Measurements from ENCODE around the gene GATAD2A.

Gene GATAD2A

DNA sequence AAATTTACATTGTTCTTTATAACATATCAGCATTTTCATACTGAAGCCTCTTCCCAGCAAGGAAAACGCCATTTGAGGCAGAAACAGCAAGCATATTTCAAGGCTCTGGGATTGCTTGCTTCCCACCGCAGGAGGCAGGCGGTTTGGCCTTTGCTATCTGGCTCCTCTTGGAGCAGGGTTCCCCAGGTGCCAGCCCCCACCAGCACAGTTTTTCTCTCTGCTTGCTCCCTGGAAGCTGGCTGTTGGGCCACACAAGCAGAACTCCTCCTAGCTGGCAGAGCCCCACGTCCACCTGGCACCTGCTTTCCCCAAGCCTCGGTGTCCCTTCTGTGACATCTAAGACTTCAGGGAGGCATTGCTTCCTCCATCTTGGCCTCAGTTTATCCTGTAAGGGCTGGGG lies 16.7 kb downstream of the GATAD2A start:
- no peak for DNase-seq

DNA sequence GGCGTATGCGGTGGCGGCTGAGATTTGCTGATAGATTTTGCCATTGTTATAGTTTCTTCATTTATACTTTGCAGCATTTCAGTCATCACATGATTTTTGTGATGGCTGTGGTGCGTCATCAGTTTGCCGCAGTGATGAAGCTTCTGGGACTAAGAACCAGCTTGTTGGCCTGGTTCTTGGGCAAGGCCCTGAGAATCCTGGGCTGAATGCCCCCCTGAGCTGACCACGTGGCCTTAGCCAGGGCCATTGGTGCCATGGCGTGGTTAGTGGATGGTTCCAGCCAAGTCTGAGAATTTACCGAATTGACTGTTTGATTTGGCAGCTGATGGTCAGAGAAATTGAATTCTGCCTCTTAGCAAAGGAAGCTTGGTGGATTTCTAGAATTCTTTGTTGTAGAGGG lies 17.8 kb downstream of the GATAD2A start:
- no peak for DNase-seq

DNA sequence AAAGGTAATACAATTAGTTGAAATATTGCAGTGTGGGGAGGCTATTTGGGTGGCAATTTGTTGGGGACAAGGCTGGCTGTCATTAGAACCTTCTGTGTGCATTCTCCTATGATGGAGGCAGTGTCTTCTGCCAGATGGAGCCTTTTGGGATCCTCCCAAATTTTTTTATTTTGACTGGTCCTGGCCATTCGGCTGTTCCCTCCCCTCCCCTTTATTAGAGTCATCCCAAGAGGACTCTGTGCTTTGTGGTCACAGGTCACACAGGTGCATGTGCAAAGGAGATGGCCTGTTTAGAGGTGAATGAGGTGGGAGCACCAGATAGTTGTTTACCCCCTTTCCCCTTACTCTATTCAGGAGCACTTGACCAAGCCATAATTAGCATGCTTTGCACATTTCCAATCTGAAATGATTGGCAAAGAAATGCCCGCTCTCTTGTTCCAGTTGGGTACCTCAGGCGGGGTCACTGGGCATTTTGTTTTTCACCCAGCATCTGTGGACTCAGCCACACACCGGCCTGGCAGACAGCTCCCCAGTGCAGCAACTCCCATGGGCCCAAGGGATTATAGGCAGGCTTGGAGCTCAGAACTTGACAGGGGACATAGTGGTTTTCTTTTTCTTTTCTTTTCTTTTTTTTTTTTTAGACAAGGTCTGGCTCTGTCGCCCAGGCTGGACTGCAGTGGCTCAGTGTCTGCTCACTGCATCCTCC lies 19.8 kb downstream of the GATAD2A start:
- no peak for DNase-seq

DNA sequence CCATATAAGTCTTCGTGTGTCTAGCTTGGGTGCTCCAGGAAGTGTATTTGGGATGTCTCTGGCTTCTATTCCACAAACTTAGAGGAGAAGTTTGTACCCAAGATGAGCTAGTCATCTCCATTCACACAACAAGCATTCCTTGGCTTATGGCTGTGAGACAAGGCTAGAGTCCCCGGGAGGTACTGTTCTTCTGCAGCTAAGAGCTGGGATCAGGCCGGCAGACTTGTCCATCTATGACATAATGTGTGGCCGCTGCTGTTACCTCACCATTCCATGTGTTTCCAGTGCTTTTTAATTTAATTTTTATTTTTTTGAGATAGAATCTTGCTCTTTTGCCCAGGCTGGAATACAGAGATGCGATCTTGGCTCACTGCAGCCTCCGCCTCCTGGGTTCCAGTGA lies 20.7 kb downstream of the GATAD2A start:
- no peak for DNase-seq

DNA sequence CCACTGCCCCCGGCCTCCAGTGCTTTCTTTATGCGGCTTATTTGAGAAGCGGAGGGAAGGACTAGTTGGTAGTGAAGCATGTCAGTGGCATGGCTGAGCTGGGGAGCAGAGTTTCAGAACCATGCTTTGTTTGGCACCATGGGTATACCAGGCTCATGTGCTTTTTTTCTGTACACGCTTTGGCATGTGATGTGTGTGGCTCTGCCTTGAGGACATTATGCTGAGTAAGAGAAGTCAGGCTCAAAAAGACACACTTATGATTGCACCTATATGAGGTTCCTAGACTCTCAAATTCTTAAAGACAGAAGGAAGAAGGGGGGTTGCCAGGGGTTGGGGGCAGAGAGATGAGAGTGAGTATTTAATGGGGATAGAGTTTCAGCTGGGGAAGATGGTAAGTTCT lies 21.3 kb downstream of the GATAD2A start:
- no peak for DNase-seq

DNA sequence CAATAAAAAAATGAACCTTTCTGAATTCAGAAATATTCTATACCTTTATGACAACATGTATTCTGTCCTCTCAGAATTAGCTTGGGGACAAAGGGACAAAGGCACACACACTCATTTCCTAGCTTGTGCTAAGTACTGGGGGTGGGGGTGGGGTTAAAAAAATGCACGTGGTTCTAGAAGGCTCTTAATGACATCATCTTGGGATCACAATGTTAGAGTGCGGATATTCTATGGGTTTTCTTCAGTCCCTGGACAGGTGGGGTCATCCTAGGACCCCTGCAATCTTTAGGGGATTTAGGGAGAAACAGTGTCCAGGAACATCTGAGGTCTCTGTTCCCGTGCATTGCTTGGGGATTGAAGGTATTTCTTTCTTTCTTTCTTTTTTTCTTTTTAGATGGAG lies 21.8 kb downstream of the GATAD2A start:
- no peak for DNase-seq

DNA sequence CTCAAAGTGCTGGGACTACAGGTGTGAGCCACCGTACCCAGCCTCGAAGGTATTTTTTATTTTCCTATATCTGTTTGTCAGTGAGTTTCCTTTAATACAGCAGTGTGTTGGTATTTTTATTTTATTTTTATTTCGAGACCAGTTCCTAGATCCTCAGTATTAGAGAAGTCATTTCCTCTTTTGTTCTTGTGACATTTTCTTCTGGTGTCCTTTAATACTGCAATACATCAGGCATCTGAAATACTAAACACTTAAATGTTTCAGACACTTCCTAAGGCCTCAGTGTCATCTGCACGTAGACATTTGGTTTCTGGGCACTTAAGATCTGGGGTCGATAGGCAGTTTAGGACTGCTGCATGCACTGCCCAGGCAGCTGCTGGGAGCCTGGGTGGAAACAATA lies 22.5 kb downstream of the GATAD2A start:
- DNase-seq, result no peak

DNA sequence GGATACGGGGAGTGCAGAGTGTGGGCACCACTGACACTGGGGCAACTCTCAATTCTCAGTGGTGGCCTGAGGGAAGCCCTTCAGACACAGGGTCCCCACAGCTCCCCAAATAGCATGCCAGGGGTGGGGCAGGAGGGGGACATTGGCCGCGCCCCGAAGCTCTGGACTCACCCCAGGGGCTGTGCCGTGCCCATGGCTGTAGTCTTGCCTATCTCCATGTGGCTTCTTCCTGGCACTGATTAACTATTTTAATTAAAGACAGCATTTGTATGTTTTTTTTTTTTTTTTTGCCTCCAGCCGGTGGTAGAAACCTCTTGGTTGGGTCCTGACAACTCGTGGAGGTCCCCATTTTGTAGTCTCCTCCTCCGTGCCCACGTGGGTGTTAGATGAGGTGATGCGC lies 23.3 kb downstream of the GATAD2A start:
- DNase-seq, result no peak

DNA sequence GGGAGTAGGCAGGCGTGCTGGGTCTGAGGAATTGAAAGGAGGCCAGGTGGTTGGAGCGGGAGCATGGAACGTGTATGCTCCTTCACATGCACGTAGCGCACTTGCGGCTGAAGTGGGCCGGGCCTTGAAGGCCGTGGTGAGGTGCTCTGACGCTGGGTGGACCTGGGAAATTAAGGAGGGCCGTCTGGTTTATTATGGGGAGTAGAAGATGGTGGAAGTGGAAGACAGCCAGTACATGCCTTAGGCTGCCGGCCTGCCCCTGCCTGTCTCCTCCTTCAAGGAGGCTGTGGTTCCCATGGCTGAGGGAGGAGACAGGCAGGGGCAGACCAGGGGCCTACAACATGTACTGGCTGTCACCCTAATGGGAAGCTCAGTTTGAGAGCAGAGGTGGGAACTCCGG lies 23.9 kb downstream of the GATAD2A start:
- DNase-seq, result no peak

DNA sequence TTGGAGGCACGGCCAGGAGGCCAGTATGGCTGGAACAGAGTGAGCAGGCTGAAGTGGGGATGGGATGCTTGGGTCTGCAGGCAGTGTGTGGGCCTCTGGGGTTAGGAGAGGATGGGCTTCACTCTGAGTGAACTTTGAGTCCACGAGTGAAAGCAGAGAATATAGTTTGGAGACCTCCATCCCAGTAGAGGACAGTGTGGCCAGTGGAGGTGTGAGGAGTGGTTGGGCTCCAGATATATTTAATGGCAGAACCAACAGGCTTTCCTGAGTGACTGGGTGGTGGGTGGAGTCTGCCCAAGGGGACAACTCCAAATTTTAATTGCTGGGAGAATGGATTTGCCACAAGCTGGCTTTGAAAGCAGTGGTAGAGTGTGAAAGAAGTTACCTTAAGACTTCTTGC lies 27.3 kb downstream of the GATAD2A start:
- no peak for DNase-seq

DNA sequence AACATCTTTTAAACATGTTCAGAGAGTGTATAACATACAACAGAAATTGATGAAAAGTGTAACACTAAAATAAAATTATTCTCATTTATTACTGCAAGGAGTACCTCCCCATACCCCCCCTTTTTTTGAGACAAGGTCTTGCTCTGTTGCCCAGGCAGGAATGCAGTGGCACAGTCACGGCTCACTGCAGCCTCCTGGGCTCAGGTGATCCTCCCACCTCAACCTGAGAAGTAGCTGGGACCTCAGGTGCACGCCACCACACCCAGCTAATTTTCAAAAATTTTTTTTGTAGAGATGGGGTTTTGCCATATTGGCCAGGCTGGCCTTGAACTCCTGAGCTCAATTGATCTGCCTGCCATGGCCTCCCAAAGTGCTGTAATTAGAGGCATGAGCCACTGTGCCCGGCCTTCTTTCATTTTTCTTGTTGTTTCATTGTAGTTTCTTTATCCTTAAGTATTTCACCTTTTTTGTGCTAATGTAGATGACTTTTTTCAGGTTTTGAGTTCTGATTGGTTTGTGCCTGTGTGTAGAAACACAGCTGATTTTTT lies 28.3 kb downstream of the GATAD2A start:
- no peak for DNase-seq

DNA sequence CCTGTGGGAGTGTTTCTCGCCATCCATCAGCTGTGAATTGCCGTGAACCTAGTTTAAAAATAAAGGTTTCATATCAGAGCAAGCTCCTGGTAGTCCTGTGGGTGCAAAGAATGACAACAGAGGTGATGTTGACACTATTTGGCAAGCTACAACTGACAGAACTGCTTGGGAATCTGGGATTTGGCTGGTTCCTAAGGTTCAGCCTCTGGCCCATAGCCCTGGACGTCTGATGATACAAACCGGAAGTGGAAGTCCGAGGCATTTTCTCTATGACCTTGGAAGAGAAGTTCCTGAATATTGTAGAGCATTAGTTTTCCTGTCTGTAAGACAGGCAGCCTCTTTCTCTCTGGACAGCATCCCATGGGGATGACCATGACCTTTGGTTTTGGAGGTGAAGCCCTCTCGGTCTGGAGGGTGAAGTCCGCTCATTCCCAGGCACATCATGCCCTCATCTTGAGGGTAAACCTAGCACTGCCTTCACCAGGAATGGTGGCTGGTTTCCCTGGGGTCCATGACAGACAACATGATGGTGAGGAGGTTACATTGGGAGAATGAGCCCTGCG lies 29.1 kb downstream of the GATAD2A start:
- no peak for DNase-seq

DNA sequence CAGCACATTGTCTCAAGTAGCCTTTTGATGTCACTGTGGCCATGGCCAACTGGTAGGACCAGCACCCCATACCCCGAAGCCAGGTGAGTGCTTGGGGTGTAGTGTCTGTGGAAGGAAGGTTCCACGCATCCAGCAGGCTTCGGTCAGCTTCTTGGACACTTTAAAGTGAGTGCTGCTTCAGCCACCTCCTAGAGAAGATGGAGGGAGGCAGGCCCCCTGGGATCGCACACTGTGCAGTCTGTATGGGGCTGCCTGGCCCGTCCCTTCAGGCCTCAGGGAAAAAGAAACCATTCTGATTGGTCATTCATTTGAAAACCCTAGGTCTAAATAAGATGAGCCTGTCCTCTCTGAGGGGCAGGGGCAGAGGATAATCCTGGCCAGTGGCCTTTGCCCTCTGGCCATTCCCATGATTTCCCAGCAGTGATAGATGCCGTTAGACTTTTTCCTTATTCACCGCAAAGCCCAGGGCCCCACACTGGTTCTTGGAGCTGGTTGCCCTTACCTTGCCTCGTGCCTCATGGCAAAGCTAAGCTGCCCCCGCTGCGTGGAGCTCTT lies 30.7 kb downstream of the GATAD2A start:
- no peak for DNase-seq

DNA sequence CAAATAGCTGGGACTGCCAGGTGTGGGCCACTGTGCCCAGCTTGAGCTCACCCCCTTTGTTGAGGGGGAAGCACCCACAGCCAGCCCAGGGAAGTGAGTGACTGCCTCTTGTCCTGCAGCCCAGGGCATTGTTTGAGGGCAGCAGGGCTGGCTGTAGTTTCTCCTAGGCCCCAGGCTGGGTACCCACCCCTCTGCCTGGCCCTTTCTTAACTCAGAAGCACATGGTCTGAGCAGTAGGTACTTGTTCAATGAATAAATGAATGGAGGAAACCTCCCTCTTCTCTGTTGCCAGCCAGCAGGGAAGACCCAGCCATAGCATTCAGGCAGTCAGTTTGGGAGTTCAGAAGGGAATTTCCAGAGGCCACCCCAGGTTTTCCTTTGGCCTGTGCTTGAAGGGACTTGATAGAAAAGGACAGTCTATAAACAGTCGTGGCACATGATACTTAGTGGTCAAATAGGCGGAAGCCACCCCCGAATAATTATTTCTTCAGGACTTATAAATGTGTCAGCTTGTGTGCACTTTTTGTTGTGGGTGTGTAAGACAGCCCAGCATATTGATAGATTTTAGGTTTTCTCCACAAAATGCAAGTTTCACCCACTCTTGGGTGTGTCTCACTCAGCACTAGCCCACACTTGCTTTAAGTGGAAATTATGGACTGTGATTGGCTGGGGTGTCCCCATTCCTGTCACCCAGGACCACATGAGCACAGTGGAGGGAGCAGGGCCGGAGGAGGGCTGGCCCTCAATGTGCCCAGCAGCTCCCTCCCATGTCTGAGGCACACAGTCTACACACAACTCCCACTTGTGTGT lies 33.1 kb downstream of the GATAD2A start:
- DNase-seq, result no peak

DNA sequence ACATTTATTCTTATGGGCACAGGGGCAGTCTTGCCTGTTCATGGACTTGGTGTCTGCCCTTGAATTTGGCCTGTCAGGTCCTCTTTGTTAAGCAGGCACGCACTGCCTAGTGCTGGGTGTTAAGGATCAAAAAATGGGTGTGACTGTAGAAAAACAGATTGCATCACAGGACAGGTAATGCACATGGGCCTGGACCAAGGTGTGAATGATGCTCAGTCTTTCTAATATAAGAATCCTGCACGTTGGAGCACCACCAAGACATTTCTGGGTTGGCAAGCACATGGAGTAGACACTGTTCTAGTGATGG lies 33.7 kb downstream of the GATAD2A start:
- no peak for DNase-seq

DNA sequence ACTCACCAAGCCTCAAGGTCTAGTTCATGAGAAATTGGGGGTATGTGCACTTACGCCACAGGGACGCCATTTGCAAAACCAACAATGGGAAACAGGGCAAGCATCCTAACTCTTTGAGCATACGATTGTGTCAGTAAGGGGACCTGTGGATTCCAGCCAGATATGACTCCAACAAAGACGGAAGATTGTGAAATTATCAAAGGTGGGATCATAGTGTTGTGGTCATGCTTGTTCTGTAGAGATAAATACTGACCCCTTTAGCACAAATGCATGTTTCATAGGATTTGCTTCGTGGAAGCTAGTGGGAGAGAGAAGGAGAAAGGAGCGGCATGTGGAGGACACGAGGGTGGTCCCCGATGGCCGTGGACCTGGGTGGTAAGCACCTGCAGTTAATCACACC lies 37.8 kb downstream of the GATAD2A start:
- no peak for DNase-seq

DNA sequence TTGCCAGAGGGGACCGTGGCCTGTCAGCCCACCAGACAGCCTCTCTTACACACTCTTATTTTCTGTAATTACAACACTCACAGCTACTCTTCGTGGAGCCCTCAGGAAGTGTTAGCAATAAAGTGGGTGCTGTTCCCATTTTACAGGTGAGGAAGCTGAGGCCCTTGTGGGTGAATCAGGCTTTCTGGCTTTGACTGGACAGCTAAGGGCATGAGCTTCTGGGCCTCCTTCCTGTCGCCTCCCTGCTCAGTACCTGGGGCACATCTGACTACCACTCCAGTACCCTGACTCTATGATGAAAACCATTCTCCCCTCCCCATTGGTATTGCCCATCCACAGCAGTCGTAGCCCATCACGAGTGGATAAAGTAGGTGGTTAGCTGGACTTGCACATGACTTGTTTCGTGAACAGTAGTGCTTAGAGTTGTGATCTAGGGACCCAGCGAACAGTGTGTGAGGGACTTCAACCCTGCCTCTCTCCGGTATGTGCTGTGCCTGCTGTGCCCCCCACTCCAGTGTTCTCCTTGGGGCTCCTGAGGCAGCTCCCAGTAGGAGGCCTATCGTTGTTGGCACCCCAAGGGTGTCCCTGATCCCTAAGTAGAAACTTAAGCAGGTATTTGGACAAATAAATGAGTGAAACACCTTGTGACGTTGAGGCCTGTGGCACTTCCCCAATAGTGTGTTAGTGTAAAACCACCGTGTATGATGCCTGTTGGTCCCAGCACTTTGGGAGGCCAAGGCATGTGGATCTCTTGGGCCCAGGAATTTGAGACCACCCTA lies 38.6 kb downstream of the GATAD2A start:
- no peak for DNase-seq

DNA sequence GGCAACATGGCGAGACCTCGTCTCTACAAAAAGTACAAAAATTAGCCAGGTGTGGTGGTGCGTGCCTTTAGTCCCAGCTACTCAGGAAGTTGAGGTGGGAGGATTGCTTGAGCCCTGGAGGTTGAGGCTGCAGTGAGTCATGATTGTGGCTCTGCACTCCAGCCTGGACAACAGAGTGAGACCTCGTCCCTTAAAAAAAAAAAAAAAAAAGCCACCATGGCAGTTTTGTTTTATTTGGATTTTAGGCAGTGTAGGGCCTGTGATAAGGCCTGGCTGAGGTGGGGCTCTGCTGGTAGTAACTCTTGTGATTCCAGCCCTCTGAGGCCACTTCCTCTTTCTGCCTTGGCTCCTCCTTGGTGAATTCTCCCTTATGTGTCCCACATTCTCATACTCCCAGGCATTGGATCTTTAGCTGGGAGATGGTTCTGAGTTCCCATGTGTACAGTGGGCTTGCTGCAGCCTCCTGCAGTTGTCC lies 39.2 kb downstream of the GATAD2A start:
- no peak for DNase-seq

DNA sequence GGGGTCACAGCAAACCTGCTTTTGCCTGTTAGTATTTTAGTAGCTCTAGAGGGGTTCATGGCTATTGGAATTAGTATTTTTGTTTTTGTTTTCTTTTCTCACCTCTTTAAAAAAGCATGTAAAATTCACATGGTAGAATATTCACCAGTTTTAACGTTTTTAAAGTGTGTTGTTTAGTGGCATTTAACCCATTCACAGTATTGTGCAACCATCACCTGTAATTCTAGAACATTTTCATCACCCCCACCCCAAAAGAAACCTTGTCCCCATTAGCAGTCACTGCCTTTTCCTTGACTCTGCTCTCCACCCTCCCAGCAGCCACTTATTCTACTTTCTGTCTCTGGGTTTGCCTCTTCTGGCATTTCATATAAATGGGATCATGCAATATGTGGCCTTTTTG lies 39.8 kb downstream of the GATAD2A start:
- no peak for DNase-seq

DNA sequence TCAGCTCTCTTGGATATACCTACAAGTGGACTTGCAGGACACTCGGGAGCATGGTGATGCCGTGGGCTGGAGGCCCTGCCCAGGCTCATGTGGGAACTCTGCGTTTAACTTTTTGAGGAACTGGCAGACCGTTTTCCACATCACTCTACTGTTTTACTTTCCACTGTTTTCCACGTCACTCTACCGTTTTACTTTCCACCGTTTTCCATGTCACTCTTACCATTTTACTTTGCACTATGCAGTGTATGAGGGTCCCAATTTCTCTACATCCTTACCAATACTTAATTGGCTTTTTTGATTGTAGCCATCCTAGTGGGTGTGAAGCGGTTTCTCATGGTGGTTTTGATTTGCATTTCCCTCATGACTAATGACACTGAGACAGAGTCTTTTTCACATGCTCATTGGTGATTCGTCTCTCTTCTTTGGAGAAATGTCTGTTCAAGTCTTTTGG lies 40.5 kb downstream of the GATAD2A start:
- DNase-seq, result no peak

DNA sequence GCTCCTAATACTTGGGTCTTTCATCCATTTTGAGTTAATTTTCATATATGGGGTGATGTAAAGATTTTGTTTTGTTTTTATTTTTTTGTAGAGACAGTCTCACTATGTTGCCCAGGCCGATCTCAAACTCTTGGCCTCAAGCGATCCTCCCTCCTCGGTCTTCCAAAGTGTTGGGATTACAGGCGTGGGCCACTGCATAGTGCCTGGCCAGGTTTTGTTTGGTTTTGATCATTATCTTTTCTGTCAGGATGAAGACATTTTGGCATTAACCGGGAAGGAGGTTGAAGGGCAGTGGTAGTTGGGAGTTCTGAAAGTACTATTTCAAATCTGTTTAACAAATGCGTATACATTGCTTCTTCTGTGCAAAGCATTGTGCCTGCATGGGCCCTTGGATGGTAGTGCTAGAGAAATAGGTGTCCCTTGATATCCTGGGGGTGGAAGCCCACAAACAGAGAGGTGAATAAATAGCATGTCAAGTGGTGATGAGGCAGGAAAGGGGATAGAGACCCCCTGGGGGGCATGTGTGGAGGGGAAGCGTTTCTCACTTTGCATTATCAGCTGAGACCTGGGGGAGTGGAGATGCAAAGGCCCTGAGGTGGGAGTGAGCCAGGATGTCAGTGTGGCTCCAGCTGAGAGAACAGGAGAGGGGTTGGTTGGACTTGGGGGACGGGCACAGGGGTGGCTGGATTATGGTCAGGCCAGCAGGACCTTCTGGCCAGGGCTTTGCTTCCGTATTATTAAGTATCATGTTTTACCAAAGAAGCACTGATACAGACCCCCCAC lies 41.4 kb downstream of the GATAD2A start:
- no peak for DNase-seq

All from activated CD4-positive, alpha-beta T cell treated with anti-CD3 and anti-CD28 coated beads, Interleukin-2, amount 50 U/mL, for 1 hour (primary cell).